RWPE2 (cell line): ENCODE results near the gene SUCLG2.
A peak's percentile ranks its signal among the peaks of the same experiment; 100 is the strongest.

Experiments
- ATAC-seq: fragments of 200-7000 bp; cut with Tn5 transposase; 3 replicates; pipeline ENCODE4 v1.9.1; 2021; ENCODE audit warnings: low read depth
- DNase-seq: peaks from one replicate; pipeline ENCODE4 v3.0.0-alpha.2; 2020; ENCODE audit warnings: low spot score
- H3K27ac ChIP-seq: fragments of 450-650 bp; 2 replicates; pipeline ENCODE4 v1.5.1; 2017; ENCODE audit warnings: mild to moderate bottlenecking; ENCODE audit not compliant: poor library complexity, severe bottlenecking
- H3K27me3 ChIP-seq: fragments of 250-450 bp; sonication (Bioruptor Pico); 2 replicates; pipeline ENCODE4 v1.5.1; 2021; ENCODE audit warnings: mild to moderate bottlenecking, moderate library complexity; ENCODE audit not compliant: insufficient read depth, poor library complexity, severe bottlenecking
- H3K36me3 ChIP-seq: fragments of 250-450 bp; sonication (Bioruptor Pico); 2 replicates; pipeline ENCODE4 v1.5.1; 2020; ENCODE audit warnings: low read depth, mild to moderate bottlenecking, moderate library complexity
- H3K4me1 ChIP-seq: fragments of 250-450 bp; sonication (Bioruptor Pico); 2 replicates; pipeline ENCODE4 v1.5.1; 2021; ENCODE audit warnings: mild to moderate bottlenecking, moderate library complexity; ENCODE audit not compliant: insufficient read depth, poor library complexity, severe bottlenecking
- H3K4me3 ChIP-seq: fragments of 250-450 bp; sonication (Bioruptor Pico); 2 replicates; pipeline ENCODE4 v1.5.1; 2021; ENCODE audit warnings: mild to moderate bottlenecking, moderate library complexity; ENCODE audit not compliant: severe bottlenecking
- H3K9me3 ChIP-seq: fragments of 250-450 bp; sonication (Bioruptor Pico); 2 replicates; pipeline ENCODE4 v1.5.1; 2021; ENCODE audit warnings: mild to moderate bottlenecking, moderate library complexity; ENCODE audit not compliant: severe bottlenecking
- CTCF ChIP-seq: fragments of 450-650 bp; IDR thresholded peaks from one replicate; pipeline ENCODE4 v1.5.1; 2017; ENCODE audit warnings: mild to moderate bottlenecking, moderate library complexity; ENCODE audit not compliant: poor library complexity, severe bottlenecking

The SUCLG2 gene

GRCh38 chr3:67654099-67654843 is at the start of gene SUCLG2:
SUCLG2 (minus strand) TSS chr3:67654612; CDS start chr3:67654586, 26 bp downstream.
- H3K27ac ChIP-seq = peak within 1 kb of the TSS; percentile 78
- DNase-seq = peak; percentile 89
- H3K4me1 ChIP-seq = peaks cover 9% of the 10 kb centered on the region

GRCh38 chr3:67700596-67700995 is 46.2 kb upstream of the SUCLG2 start:
- Histone ChIP-seq H3K4me1 (no peaks in the 10 kb centered on the region), H3K27me3 (no peaks in the 10 kb centered on the region), H3K4me3 (no peak overlapping the region), H3K36me3 (no peaks in the 10 kb centered on the region), H3K9me3 (no peaks in the 10 kb centered on the region), H3K27ac (no peak overlapping the region)
- no peak for DNase-seq
- no peak for ATAC-seq
- TF ChIP-seq CTCF = no peak

More at GRCh38 chr3:67654099-67654843, at the start of gene SUCLG2:
- peak; percentile 97 for ATAC-seq
- no peaks in the 10 kb centered on the region for H3K9me3 ChIP-seq
- no peaks in the 10 kb centered on the region for H3K36me3 ChIP-seq
- no peak for TF ChIP-seq CTCF
- H3K27me3 ChIP-seq = no peaks in the 10 kb centered on the region
- H3K4me3 ChIP-seq = peak within 1 kb of the TSS; percentile 97

- Histone ChIP-seq H3K9me3 (no peaks in the 10 kb centered on the region), H3K36me3 (no peaks in the 10 kb centered on the region), H3K4me1 (no peaks in the 10 kb centered on the region), H3K4me3 (no peak overlapping the region), H3K27me3 (no peaks in the 10 kb centered on the region), H3K27ac (no peak overlapping the region)
- no peak for TF ChIP-seq CTCF
- ATAC-seq = no peak
- no peak for DNase-seq
These were observed 45.5 kb upstream of the SUCLG2 start for GRCh38 chr3:67699882-67700281.

- no peaks in the 10 kb centered on the region for H3K9me3 ChIP-seq
- H3K36me3 ChIP-seq = no peaks in the 10 kb centered on the region
- H3K4me1 ChIP-seq = no peaks in the 10 kb centered on the region
- no peak for DNase-seq
- ATAC-seq = no peak
- H3K27me3 ChIP-seq = no peaks in the 10 kb centered on the region
- no peak overlapping the region for H3K4me3 ChIP-seq
- no peak for TF ChIP-seq CTCF
- H3K27ac ChIP-seq = no peak overlapping the region
These were observed 38.2 kb upstream of the SUCLG2 start for GRCh38 chr3:67692621-67693020.

- H3K9me3 ChIP-seq = no peaks in the 10 kb centered on the region
- no peaks in the 10 kb centered on the region for H3K27me3 ChIP-seq
- ATAC-seq = no peak
- H3K36me3 ChIP-seq = no peaks in the 10 kb centered on the region
- DNase-seq = no peak
- TF ChIP-seq CTCF = no peak
- no peaks in the 10 kb centered on the region for H3K4me1 ChIP-seq
- H3K27ac ChIP-seq = no peak overlapping the region
- no peak overlapping the region for H3K4me3 ChIP-seq
These were observed 37.5 kb upstream of the SUCLG2 start for GRCh38 chr3:67691926-67692325.
